GM23248 (cell line): Measurements from ENCODE around the gene PDE6D.

ENCODE experiments used
- EZH2 ChIP-seq: fragments of 200-600 bp; sonication (generic); IDR thresholded peaks from 2 replicates; pipeline ENCODE4 v1.6.1; 2018; ENCODE audit warnings: antibody characterized with exemption, mild to moderate bottlenecking; ENCODE audit not compliant: insufficient read depth, poor library complexity, severe bottlenecking
- EZH2phosphoT487 ChIP-seq: fragments of 200-600 bp; sonication (generic); IDR thresholded peaks from 2 replicates; pipeline ENCODE4 v1.6.1; 2018; ENCODE audit warnings: antibody characterized with exemption, moderate library complexity, mild to moderate bottlenecking, low read depth; ENCODE audit not compliant: insufficient read depth

DNA sequence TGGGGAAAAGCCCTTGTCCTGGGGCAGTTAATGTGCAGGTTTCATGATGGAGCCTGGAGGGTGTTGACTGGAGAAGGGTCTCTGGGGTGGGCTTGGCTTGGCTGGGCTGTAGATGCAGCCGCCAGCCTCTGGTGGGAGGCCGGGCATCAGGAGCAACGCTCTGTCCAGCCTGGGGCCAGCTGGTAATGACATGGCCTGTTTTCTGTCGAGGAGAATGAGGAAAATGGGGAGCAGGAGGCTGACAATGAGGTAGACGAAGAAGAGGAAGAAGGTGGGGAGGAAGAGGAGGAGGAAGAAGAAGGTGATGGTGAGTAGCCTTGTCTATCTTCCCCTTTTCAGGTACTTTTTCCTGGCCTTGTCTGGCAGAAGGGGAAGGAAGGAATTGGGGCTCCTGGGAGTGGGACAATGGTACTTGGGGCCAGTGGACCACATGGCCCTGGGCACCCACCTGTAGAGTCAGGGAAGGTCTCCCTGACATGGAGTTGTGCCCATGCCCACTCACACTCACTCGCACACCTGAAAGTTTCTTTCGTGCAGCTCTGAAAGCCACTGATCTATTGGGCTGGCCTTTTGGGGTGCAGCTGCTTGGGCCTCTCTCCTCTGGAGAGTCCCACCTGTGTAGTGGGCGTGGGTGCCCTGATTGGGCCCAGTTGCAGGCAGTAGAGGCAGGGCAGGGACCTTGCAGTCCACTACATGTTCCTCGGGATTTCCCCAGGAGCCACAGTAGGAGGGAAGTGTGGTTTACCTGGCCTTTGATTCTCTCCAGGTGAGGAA is 69.2 kb downstream of the PDE6D start:
- TF ChIP-seq EZH2phosphoT487 (no peak), EZH2 (no peak)
